Cerebellar nuclear complex (tissue), 1 donor: ENCODE data around the gene SNRPB.

ENCODE experiments used
- DNase-seq, 2 experiments: peaks; one replicate each; lab custom pipeline; 2025; lab: John Stamatoyannopoulos, UW

Gene SNRPB

GRCh38 chr20:2420510-2420909 is 50.1 kb downstream of the SNRPB start:
- DNase-seq = no peak

- DNase-seq = no peak
Measured at GRCh38 chr20:2418388-2418787, 52.2 kb downstream of the SNRPB start.

GRCh38 chr20:2417213-2417541 is 53.4 kb downstream of the SNRPB start:
- no peak for DNase-seq

- DNase-seq = no peak
Measured at GRCh38 chr20:2416541-2417212, 53.9 kb downstream of the SNRPB start.
